Mucosa of stomach (tissue), 1 donor: ENCODE measurements around the gene IL18BP.

ENCODE experiments used
- H3K27me3 ChIP-seq: one replicate; pipeline ENCODE4 v1.7.0; 2013; ENCODE audit warnings: mild to moderate bottlenecking, low read length; ENCODE audit not compliant: control insufficient read depth, insufficient read depth
- H3K36me3 ChIP-seq: one replicate; pipeline ENCODE4 v1.7.0; 2013; ENCODE audit warnings: low read length; ENCODE audit not compliant: control insufficient read depth, insufficient read depth
- H3K4me1 ChIP-seq: one replicate; pipeline ENCODE4 v1.7.0; 2013; ENCODE audit warnings: mild to moderate bottlenecking, low read length; ENCODE audit not compliant: control insufficient read depth, insufficient read depth
- H3K4me3 ChIP-seq: one replicate; pipeline ENCODE4 v1.7.0; 2013; ENCODE audit warnings: low read length
- H3K9ac ChIP-seq: one replicate; pipeline ENCODE4 v1.7.0; 2013; ENCODE audit warnings: mild to moderate bottlenecking, low read length, moderate library complexity
- H3K9me3 ChIP-seq: one replicate; pipeline ENCODE4 v1.7.0; 2013; ENCODE audit warnings: mild to moderate bottlenecking, low read length, moderate library complexity; ENCODE audit not compliant: control insufficient read depth
- donor health status: Pancreatic carcinoma.

IL18BP gene

GRCh38 chr11:71979602-71980001 is 19.1 kb upstream of the IL18BP start:
- Histone ChIP-seq H3K9me3 (no peaks in the 10 kb centered on the region), H3K4me3 (no peak overlapping the region), H3K4me1 (no peaks in the 10 kb centered on the region), H3K9ac (no peak overlapping the region), H3K36me3 (no peaks in the 10 kb centered on the region), H3K27me3 (no peaks in the 10 kb centered on the region)

GRCh38 chr11:71986131-71986530 is 12.6 kb upstream of the IL18BP start:
- Histone ChIP-seq H3K9ac (no peak overlapping the region), H3K36me3 (no peaks in the 10 kb centered on the region), H3K4me1 (no peaks in the 10 kb centered on the region), H3K9me3 (no peaks in the 10 kb centered on the region), H3K27me3 (no peaks in the 10 kb centered on the region), H3K4me3 (no peak overlapping the region)

- Histone ChIP-seq H3K4me1 (no peaks in the 10 kb centered on the region), H3K36me3 (no peaks in the 10 kb centered on the region)
Measured at GRCh38 chr11:71987521-71987920, 11.2 kb upstream of the IL18BP start.

GRCh38 chr11:71988050-71988449 is 10.7 kb upstream of the IL18BP start:
- no peaks in the 10 kb centered on the region for H3K36me3 ChIP-seq
- no peak overlapping the region for H3K4me3 ChIP-seq
- no peaks in the 10 kb centered on the region for H3K9me3 ChIP-seq
- H3K9ac ChIP-seq, result no peak overlapping the region
- H3K4me1 ChIP-seq, result no peaks in the 10 kb centered on the region
- no peaks in the 10 kb centered on the region for H3K27me3 ChIP-seq

More at GRCh38 chr11:71987521-71987920, 11.2 kb upstream of the IL18BP start:
- no peaks in the 10 kb centered on the region for H3K27me3 ChIP-seq
- no peak overlapping the region for H3K9ac ChIP-seq
- no peaks in the 10 kb centered on the region for H3K9me3 ChIP-seq
- H3K4me3 ChIP-seq, result no peak overlapping the region

- Histone ChIP-seq H3K36me3 (no peaks in the 10 kb centered on the region), H3K27me3 (no peaks in the 10 kb centered on the region), H3K4me1 (no peaks in the 10 kb centered on the region), H3K4me3 (no peak overlapping the region), H3K9ac (no peak overlapping the region), H3K9me3 (no peaks in the 10 kb centered on the region)
Measured at GRCh38 chr11:71990701-71991100, 8.0 kb upstream of the IL18BP start.

GRCh38 chr11:71991494-71991893 is 7.2 kb upstream of the IL18BP start:
- H3K9me3 ChIP-seq, result no peaks in the 10 kb centered on the region
- no peak overlapping the region for H3K4me3 ChIP-seq
- H3K9ac ChIP-seq, result no peak overlapping the region
- H3K4me1 ChIP-seq, result no peaks in the 10 kb centered on the region
- no peaks in the 10 kb centered on the region for H3K36me3 ChIP-seq
- no peaks in the 10 kb centered on the region for H3K27me3 ChIP-seq

GRCh38 chr11:71992136-71992730 is 6.5 kb upstream of the IL18BP start:
- no peaks in the 10 kb centered on the region for H3K9me3 ChIP-seq
- no peak overlapping the region for H3K4me3 ChIP-seq
- H3K27me3 ChIP-seq, result no peaks in the 10 kb centered on the region
- no peaks in the 10 kb centered on the region for H3K36me3 ChIP-seq
- no peak overlapping the region for H3K9ac ChIP-seq
- H3K4me1 ChIP-seq, result no peaks in the 10 kb centered on the region

GRCh38 chr11:71994786-71995185 is 3.9 kb upstream of the IL18BP start:
- H3K4me1 ChIP-seq, result peaks cover 16% of the 10 kb centered on the region

GRCh38 chr11:71995726-71996291 is 2.9 kb upstream of the IL18BP start:
- Histone ChIP-seq H3K9me3 (no peaks in the 10 kb centered on the region), H3K4me1 (peaks cover 21% of the 10 kb centered on the region), H3K27me3 (no peaks in the 10 kb centered on the region), H3K4me3 (no peak overlapping the region), H3K36me3 (no peaks in the 10 kb centered on the region), H3K9ac (peak overlapping the region; percentile 9)

More at GRCh38 chr11:71994786-71995185, 3.9 kb upstream of the IL18BP start:
- Histone ChIP-seq H3K4me3 (no peak overlapping the region), H3K36me3 (no peaks in the 10 kb centered on the region), H3K27me3 (no peaks in the 10 kb centered on the region), H3K9ac (no peak overlapping the region), H3K9me3 (no peaks in the 10 kb centered on the region)

GRCh38 chr11:71996517-71996916 is 2.2 kb upstream of the IL18BP start:
- H3K9me3 ChIP-seq, result no peaks in the 10 kb centered on the region
- H3K9ac ChIP-seq, result no peak overlapping the region
- no peak overlapping the region for H3K4me3 ChIP-seq
- H3K4me1 ChIP-seq, result peaks cover 21% of the 10 kb centered on the region
- no peaks in the 10 kb centered on the region for H3K27me3 ChIP-seq
- no peaks in the 10 kb centered on the region for H3K36me3 ChIP-seq

GRCh38 chr11:71996946-71997345 is 1.8 kb upstream of the IL18BP start:
- no peak overlapping the region for H3K9ac ChIP-seq
- H3K36me3 ChIP-seq, result no peaks in the 10 kb centered on the region
- no peak overlapping the region for H3K4me3 ChIP-seq
- peaks cover 21% of the 10 kb centered on the region for H3K4me1 ChIP-seq
- no peaks in the 10 kb centered on the region for H3K9me3 ChIP-seq
- H3K27me3 ChIP-seq, result no peaks in the 10 kb centered on the region

GRCh38 chr11:71997594-71997993 is 1.1 kb upstream of the IL18BP start:
- Histone ChIP-seq H3K27me3 (no peaks in the 10 kb centered on the region), H3K4me3 (no peak overlapping the region), H3K36me3 (no peaks in the 10 kb centered on the region), H3K9me3 (no peaks in the 10 kb centered on the region), H3K4me1 (peaks cover 21% of the 10 kb centered on the region), H3K9ac (no peak overlapping the region)

- Histone ChIP-seq H3K36me3 (no peaks in the 10 kb centered on the region), H3K9ac (no peak overlapping the region), H3K4me1 (peaks cover 21% of the 10 kb centered on the region), H3K4me3 (no peak overlapping the region), H3K9me3 (no peaks in the 10 kb centered on the region), H3K27me3 (no peaks in the 10 kb centered on the region)
Measured at GRCh38 chr11:71998061-71998460, 648 bp upstream of the IL18BP start.
